Activated naive CD4-positive, alpha-beta T cell treated with anti-CD3 and anti-CD28 coated beads for 36 hours (primary cell): ENCODE results near the gene FGF11. TPM values are rescaled to one million over a fixed set of nuclear protein-coding genes. Genes with fewer than 3 reads are reported as not detected.
A peak's percentile ranks its signal among the peaks of the same experiment; 100 is the strongest.
"Not testable (repeated sequence)": the region's sequence is repeated elsewhere in the genome, so short reads cannot be mapped to it uniquely, and the experiment has no call there.

Experiments
- CTCF ChIA-PET: fragments of 350-600 bp; sonication (Branson Sonifier 250); formaldehyde crosslinking; loops from one replicate; lab custom pipeline; 2021; ENCODE audit warnings: antibody characterized with exemption; lab: Charles Lee
- DNase-seq: peaks from one replicate; pipeline ENCODE4 v3.0.0-alpha.2; 2020
- H3K27ac Mint-ChIP-seq: one replicate; pipeline ENCODE4 v1.8.0; 2021; ENCODE audit warnings: mild to moderate bottlenecking, mixed read lengths
- H3K27me3 Mint-ChIP-seq: one replicate; pipeline ENCODE4 v1.8.0; 2021; ENCODE audit warnings: low read depth, mixed read lengths
- H3K36me3 Mint-ChIP-seq: one replicate; pipeline ENCODE4 v1.8.0; 2021; ENCODE audit warnings: low read depth, mixed read lengths
- H3K4me1 Mint-ChIP-seq: one replicate; pipeline ENCODE4 v1.8.0; 2021; ENCODE audit warnings: low read depth, mixed read lengths
- H3K4me3 Mint-ChIP-seq: one replicate; pipeline ENCODE4 v1.8.0; 2021; ENCODE audit warnings: mild to moderate bottlenecking, moderate library complexity, mixed read lengths
- H3K9me3 Mint-ChIP-seq: one replicate; pipeline ENCODE4 v1.8.0; 2021; ENCODE audit warnings: mixed read lengths
- intact Hi-C: fragments of 100-400 bp; cut with micrococcal nuclease; formaldehyde crosslinking; loops from one replicate; pipeline ENCODE4 v1.15.1; 2023
- total RNA-seq, 2 experiments: library from RNA; stranded (reverse); gene quantifications; one replicate each; pipeline ENCODE4 v1.2.3, GENCODE V29; 2021

Gene FGF11
- total RNA-seq, 2 experiments from 2014 or later = 1.3 to 1.6 TPM

DNA sequence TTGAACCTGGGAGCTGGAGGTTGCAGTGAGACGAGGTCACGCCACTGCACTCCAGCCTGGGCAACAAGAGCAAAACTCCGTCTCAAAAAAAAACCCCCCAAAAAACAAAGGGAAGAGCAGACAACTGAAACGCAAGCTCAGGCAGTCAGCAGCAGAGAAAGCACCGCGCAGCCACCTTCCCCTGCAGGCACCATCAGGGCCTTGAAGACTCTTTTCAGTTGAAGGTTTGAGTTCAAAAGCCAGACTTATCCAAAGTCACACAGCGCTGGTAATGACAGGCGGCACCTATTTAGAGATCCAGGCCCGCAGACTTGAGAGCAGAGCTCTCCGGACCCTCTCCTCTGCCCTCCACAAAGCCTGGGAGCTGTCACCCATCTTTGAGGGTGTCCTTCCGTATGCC lies 29.0 kb downstream of the FGF11 start:
- no peak for DNase-seq
- intact Hi-C loops = no loop called here
- Mint-ChIP-seq H3K27me3 (no peaks in the 10 kb centered on the region), H3K9me3 (no peaks in the 10 kb centered on the region), H3K4me3 (no peak overlapping the region), H3K27ac (no peak overlapping the region), H3K36me3 (peaks cover 3% of the 10 kb centered on the region), H3K4me1 (peaks cover 13% of the 10 kb centered on the region)
- CTCF ChIA-PET = interaction anchor here (0.6 kb wide), 1 partner anchor 728 kb away, joined by 3 read pairs; no protein-coding TSS in a partner anchor

DNA sequence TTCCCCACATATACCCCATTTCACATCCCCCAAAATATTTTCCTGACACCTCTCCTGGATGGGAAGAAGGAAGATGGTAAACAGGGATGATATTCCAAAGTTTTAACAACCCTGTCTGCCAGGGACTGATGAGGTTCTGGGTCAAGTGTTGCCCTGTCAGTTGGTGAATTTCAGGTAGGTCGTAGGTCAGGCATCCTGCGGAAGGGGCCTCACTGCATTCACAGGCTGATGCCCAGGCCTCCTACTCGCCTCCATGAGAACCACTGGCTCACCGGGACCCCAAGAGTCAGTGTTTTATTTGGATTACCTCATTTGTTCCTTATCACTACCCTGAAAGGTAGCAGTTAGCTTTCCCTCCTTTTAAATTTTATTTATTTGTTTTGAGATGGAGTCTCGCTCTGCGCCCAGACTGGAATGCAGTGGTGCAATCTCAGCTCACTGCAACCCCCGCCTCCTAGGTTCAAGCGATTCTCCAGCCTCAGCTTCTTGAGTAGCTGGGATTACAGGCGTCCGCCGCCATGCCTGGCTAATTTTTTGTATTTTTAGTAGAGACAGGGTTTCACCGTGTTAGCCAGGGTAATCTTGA lies 29.6 kb downstream of the FGF11 start:
- Mint-ChIP-seq H3K36me3 (peaks cover 3% of the 10 kb centered on the region), H3K27me3 (no peaks in the 10 kb centered on the region), H3K27ac (no peak overlapping the region), H3K4me3 (no peak overlapping the region), H3K4me1 (peaks cover 16% of the 10 kb centered on the region), H3K9me3 (no peaks in the 10 kb centered on the region)
- DNase-seq = no peak
- CTCF ChIA-PET = interaction anchor here (0.6 kb wide), 1 partner anchor 727 kb away, joined by 3 read pairs; no protein-coding TSS in a partner anchor
- intact Hi-C loops = no loop called here

DNA sequence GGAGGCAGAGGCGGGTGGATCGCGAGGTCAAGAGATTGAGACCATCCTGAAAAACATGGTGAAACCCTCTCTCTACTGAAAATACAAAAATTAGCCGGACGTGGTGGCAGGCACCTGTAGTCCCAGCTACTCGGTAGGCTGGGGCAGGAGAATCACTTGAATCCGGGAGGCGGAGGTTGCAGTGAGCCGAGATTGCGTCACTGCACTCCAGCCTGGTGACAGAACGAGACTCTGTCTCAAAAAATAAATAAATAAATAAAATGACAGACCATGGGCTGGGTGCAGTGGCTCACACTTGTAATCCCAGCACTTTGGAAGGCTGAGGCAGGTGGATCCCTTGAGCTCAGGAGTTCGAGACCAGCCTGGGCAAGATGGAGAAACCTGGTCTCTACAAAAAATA lies 30.5 kb downstream of the FGF11 start:
- CTCF ChIA-PET = interaction anchor here (0.9 to 1.1 kb wide), 3 partner anchors 10 to 114 kb away, joined by 3 to 5 read pairs (median 4); no protein-coding TSS in a partner anchor
- H3K27me3 Mint-ChIP-seq, H3K36me3 Mint-ChIP-seq, H3K27ac Mint-ChIP-seq, H3K9me3 Mint-ChIP-seq, intact Hi-C loops, H3K4me3 Mint-ChIP-seq, DNase-seq: not testable (repeated sequence)
- peaks cover 16% of the 10 kb centered on the region for H3K4me1 Mint-ChIP-seq

DNA sequence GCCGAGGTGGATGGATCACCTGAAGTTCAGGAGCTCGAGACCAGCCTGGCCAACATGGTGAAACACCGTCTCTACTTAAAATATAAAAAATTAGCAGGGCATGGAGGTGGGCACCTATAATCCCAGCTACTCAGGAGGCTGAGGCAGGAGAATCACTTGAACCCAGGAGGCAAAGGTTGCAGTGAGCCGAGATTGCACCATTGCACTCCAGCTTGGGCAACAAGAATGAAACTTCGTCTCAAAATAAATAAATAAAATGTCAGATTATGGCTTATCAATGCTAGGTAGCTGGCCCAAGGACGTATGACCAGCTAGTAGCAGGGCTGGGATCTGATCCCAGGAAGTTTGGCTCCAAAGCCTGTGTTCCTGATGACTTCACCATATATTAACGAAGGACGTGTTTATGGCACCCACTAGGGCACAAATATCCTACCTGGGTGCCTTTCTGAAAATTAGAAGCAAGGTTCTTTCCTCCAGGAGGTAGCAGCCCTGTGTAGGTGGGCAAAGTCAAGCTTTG lies 31.2 kb downstream of the FGF11 start:
- H3K27me3 Mint-ChIP-seq, H3K4me3 Mint-ChIP-seq, H3K9me3 Mint-ChIP-seq, H3K27ac Mint-ChIP-seq, intact Hi-C loops, DNase-seq, H3K36me3 Mint-ChIP-seq: not testable (repeated sequence)
- CTCF ChIA-PET = interaction anchor here (0.9 to 1.1 kb wide), 3 partner anchors 10 to 115 kb away, joined by 3 to 5 read pairs (median 4); no protein-coding TSS in a partner anchor
- H3K4me1 Mint-ChIP-seq = peaks cover 19% of the 10 kb centered on the region

DNA sequence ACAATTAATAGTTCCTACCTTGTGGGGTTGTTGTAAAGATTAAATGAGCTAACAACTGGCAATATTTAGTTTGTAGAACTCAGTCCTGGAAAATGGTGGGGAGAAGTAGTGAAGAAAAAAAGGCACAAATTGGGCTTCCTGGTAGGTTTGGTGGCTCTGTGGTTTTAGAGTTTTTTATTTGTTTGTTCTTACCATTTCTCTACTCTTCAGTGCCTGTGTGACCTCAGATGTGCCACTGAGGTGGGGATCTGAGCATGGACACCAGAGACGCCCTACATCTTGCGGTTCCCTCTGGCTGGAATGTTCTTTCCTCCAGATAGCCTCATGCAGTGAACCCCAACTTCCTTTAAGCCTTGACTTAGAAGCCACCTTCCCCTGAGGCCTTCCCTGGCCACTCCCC lies 32.4 kb downstream of the FGF11 start:
- H3K27me3 Mint-ChIP-seq = no peaks in the 10 kb centered on the region
- H3K4me1 Mint-ChIP-seq = peaks cover 31% of the 10 kb centered on the region
- CTCF ChIA-PET = interaction anchor here (0.9 to 1.2 kb wide), 2 partner anchors 35 to 116 kb away, joined by 3 to 4 read pairs; no protein-coding TSS in a partner anchor
- no peaks in the 10 kb centered on the region for H3K9me3 Mint-ChIP-seq
- no peak overlapping the region for H3K27ac Mint-ChIP-seq
- H3K4me3 Mint-ChIP-seq = no peak overlapping the region
- H3K36me3 Mint-ChIP-seq = peaks cover under 1% of the 10 kb centered on the region
- intact Hi-C loops = no loop called here
- DNase-seq = no peak

DNA sequence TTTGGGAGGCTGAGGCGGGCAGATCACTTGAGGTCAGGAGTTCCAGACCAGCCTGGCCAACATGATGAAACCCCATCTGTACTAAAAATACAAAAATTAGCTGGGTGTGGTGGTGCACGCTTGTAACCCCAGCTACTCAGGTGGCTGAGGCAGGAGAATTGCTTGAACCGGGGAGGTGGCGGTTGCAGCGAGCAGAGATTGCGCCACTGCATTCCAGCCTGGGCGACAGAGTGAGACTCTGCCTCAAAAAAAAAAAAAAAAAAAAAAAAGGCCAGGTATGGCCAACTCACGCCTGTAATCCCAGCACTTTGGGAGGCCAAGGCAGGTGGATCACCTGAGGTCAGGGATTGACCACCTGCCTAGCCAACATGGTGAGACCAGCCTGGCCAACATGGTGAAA lies 35.5 kb downstream of the FGF11 start:
- CTCF ChIA-PET, H3K27ac Mint-ChIP-seq, H3K9me3 Mint-ChIP-seq, DNase-seq, H3K4me3 Mint-ChIP-seq, H3K36me3 Mint-ChIP-seq, H3K27me3 Mint-ChIP-seq: not testable (repeated sequence)
- intact Hi-C loops = loop anchor here (5.0 kb wide), 1 partner anchor 458 kb away; the partner anchor contains the start of genes CNTROB and TRAPPC1
- H3K4me1 Mint-ChIP-seq = peaks cover 47% of the 10 kb centered on the region

DNA sequence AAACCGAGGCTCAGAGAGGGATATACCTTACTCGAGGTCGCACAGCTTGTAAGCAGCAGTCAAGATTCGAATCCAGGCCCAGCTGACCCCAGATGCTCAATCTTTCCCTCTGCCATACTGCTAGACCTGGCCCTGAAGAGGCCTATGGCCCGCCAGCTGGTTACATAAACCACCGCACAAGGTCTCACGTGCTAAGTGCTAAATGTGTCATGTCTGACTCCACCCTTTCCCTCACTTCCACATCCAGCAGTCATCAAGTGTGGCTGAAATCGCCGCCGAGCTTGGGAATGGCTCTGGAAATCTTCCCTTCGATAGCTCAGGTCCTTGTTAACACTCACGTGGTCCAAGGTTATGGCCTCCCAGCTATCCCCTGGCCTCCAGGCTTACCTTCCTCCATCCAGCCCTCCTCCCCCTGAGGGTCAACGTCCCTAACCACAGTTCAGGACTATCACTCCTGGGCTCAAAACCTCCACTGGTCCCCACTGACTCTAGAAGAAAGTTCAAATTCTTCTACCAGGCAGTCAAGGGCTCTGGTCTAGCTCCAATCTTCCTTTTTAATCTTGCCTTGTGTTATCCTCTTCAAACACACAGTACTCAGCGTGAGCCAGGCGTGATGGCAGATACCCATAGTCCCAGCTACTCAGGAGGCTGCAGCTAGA lies 36.6 kb downstream of the FGF11 start:
- intact Hi-C loops = loop anchor here (5.0 kb wide), 1 partner anchor 456 kb away; the partner anchor contains the start of genes CNTROB and TRAPPC1
- no peaks in the 10 kb centered on the region for H3K36me3 Mint-ChIP-seq
- no peaks in the 10 kb centered on the region for H3K9me3 Mint-ChIP-seq
- CTCF ChIA-PET = interaction anchor here (1.2 to 1.5 kb wide), 7 partner anchors 16 to 120 kb away, joined by 3 to 7 read pairs (median 5); partner anchors contain the start of gene TMEM95
- peaks cover 54% of the 10 kb centered on the region for H3K4me1 Mint-ChIP-seq
- no peaks in the 10 kb centered on the region for H3K27me3 Mint-ChIP-seq
- no peak overlapping the region for H3K4me3 Mint-ChIP-seq
- DNase-seq = no peak
- peak overlapping the region; percentile 67 for H3K27ac Mint-ChIP-seq

DNA sequence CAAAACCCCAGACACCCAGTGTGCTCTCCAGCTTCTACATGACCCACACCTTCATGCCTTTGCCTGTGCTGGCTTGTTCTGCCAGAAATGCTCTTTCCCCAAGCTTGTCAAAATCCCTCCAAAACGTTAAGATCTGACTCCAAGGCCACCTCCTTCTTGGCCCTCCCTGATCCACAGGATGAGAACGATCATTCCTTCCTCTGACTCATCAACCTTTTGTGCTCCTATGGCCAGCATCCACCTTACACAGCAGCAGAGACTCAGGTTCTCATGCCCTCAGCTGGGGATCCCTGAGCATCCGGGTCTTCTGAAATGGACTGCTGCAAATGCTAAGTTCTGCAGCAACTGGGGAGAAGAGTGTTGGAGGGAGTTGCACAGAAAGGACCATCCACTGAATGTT lies 37.2 kb downstream of the FGF11 start:
- peak overlapping the region; percentile 67 for H3K27ac Mint-ChIP-seq
- no peaks in the 10 kb centered on the region for H3K36me3 Mint-ChIP-seq
- DNase-seq = no peak
- intact Hi-C loops = loop anchor here (5.0 kb wide), 1 partner anchor 456 kb away; the partner anchor contains the start of genes CNTROB and TRAPPC1
- H3K4me1 Mint-ChIP-seq = peaks cover 59% of the 10 kb centered on the region
- no peaks in the 10 kb centered on the region for H3K27me3 Mint-ChIP-seq
- H3K9me3 Mint-ChIP-seq = no peaks in the 10 kb centered on the region
- CTCF ChIA-PET = interaction anchor here (1.2 to 1.5 kb wide), 8 partner anchors 16 to 121 kb away, joined by 3 to 7 read pairs (median 5); partner anchors contain the start of gene TMEM95
- H3K4me3 Mint-ChIP-seq = no peak overlapping the region

DNA sequence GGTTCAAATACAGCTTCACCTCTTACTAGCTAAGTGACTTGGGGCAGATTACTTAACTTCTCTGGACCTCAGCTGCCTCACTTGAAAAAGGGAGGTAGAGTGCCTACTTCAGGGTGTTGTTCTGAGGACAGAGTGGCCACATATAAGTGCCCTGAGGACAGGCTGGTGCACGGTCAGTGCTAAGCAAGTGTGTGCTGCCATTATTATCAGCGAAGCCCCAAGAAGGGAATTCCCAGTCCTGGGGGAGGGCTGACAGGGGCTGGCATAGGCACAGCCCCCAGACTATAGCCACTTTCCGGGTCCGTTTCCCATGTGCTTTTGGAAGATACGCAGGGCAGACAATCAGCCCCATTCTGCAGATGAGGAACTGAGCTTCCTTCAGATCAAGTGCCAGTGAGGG lies 37.6 kb downstream of the FGF11 start:
- CTCF ChIA-PET = interaction anchor here (1.2 to 1.5 kb wide), 6 partner anchors 14 to 122 kb away, joined by 3 to 7 read pairs (median 5); partner anchors contain the start of gene TMEM95
- H3K27me3 Mint-ChIP-seq = no peaks in the 10 kb centered on the region
- peak overlapping the region; percentile 92 for H3K4me3 Mint-ChIP-seq
- peaks cover 59% of the 10 kb centered on the region for H3K4me1 Mint-ChIP-seq
- H3K36me3 Mint-ChIP-seq = no peaks in the 10 kb centered on the region
- no peaks in the 10 kb centered on the region for H3K9me3 Mint-ChIP-seq
- DNase-seq = no peak
- intact Hi-C loops = loop anchor here (5.0 kb wide), 1 partner anchor 455 kb away; the partner anchor contains the start of genes CNTROB and TRAPPC1
- no peak overlapping the region for H3K27ac Mint-ChIP-seq

DNA sequence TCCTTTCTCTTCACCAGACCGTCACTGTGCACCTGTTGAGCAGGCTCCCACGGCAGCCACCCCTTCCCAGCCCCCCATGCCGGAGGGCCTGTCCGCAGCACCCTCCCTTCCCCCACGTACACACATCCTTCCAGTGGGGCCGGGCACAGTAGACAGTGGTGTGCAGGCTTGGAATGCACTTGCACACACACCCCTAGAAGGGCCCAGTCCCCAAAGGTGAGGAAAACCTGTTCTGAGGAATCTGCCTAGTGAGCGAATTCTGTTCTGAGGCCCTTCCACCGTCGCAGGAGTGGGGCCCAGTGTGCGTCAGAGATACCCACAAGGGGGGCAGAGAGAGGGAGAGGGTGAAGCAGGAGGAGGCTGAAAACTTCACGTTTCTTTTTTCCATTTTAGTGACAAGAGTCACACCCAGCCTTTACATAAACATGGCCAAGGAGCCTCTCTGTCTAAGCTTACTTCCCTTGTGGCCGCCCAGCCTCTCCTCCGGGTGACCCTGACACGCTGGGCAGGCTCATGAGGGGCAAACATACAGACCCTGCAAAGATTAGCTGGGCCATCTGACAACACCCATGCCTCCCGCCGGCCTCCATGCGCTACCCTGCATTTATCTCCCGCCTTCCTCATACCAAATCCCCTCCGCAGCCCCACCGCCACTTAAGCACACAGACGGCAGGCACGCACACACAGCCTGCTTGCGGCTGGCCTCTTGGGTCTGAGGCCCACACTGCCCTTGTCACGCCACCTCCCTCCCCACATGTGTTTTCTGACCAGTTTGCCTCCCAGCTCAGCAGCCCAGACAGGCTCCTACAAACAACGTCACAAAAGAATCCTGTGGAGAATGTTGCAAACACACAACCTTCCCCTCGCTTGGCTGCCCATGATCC lies 38.3 kb downstream of the FGF11 start:
- H3K4me1 Mint-ChIP-seq = peaks cover 63% of the 10 kb centered on the region
- no peaks in the 10 kb centered on the region for H3K36me3 Mint-ChIP-seq
- H3K27me3 Mint-ChIP-seq = no peaks in the 10 kb centered on the region
- CTCF ChIA-PET = interaction anchor here (1.3 to 1.5 kb wide), 5 partner anchors 15 to 122 kb away, joined by 3 to 7 read pairs (median 5); partner anchors contain the start of gene TMEM95
- peak; percentile 58 for DNase-seq
- H3K9me3 Mint-ChIP-seq = no peaks in the 10 kb centered on the region
- H3K27ac Mint-ChIP-seq = peak overlapping the region; percentile 87
- intact Hi-C loops = loop anchor here (5.0 kb wide), 1 partner anchor 455 kb away; the partner anchor contains the start of genes CNTROB and TRAPPC1
- peak overlapping the region; percentile 92 for H3K4me3 Mint-ChIP-seq
